ENCODE results near the gene GHDC. TPM values are rescaled to one million over a fixed set of nuclear protein-coding genes. Genes with fewer than 3 reads are reported as not detected.
"Not testable (repeated sequence)": the region's sequence is repeated elsewhere in the genome, so short reads cannot be mapped to it uniquely, and the experiment has no call there.

GHDC gene
- 14.7 and 20.0 TPM in 2 replicates for total RNA-seq

GRCh38 chr17:42193969-42194899 is at the start of gene GHDC:
Gene GHDC, minus strand, starts transcription at chr17:42194494. Its CDS starts 913 bp downstream, at chr17:42193581.
- peak; percentile 79 for DNase-seq (ENCODE audit: low read depth)
- H3K4me3 ChIP-seq (ENCODE audit: low read depth, low read length) = peak within 1 kb of the TSS; percentile 91
- TF ChIP-seq CTCF (IDR thresholded peaks at IDR 0.05; ENCODE audit: insufficient read depth, low read depth, low read length) = no peak

- no peak for TF ChIP-seq CTCF (IDR thresholded peaks at IDR 0.05; ENCODE audit: insufficient read depth, low read depth, low read length)
- no peak for DNase-seq (ENCODE audit: low read depth)
- H3K4me3 ChIP-seq (ENCODE audit: low read depth, low read length) = no peak overlapping the region
These were observed 49.2 kb upstream of the GHDC start for GRCh38 chr17:42243493-42243982.

- DNase-seq (ENCODE audit: low read depth) = no peak
- TF ChIP-seq CTCF (IDR thresholded peaks at IDR 0.05; ENCODE audit: insufficient read depth, low read depth, low read length) = no peak
- H3K4me3 ChIP-seq (ENCODE audit: low read depth, low read length) = no peak overlapping the region
These were observed 47.6 kb upstream of the GHDC start for GRCh38 chr17:42241871-42242270.

- not testable (repeated sequence) for DNase-seq (ENCODE audit: low read depth); H3K4me3 ChIP-seq (ENCODE audit: low read depth, low read length)
These were observed 46.6 kb upstream of the GHDC start for GRCh38 chr17:42240863-42241262.

- H3K4me3 ChIP-seq (ENCODE audit: low read depth, low read length) = no peak overlapping the region
- DNase-seq (ENCODE audit: low read depth) = no peak
- no peak for TF ChIP-seq CTCF (IDR thresholded peaks at IDR 0.05; ENCODE audit: insufficient read depth, low read depth, low read length)
These were observed 45.9 kb upstream of the GHDC start for GRCh38 chr17:42240201-42240600.

GRCh38 chr17:42239576-42239975 is 45.3 kb upstream of the GHDC start:
- DNase-seq (ENCODE audit: low read depth); H3K4me3 ChIP-seq (ENCODE audit: low read depth, low read length): not testable (repeated sequence)

GRCh38 chr17:42236760-42237159 is 42.5 kb upstream of the GHDC start:
- TF ChIP-seq CTCF (IDR thresholded peaks at IDR 0.05; ENCODE audit: insufficient read depth, low read depth, low read length) = no peak
- no peak for DNase-seq (ENCODE audit: low read depth)
- no peak overlapping the region for H3K4me3 ChIP-seq (ENCODE audit: low read depth, low read length)

GRCh38 chr17:42233994-42234393 is 39.7 kb upstream of the GHDC start:
- TF ChIP-seq CTCF (IDR thresholded peaks at IDR 0.05; ENCODE audit: insufficient read depth, low read depth, low read length) = no peak
- H3K4me3 ChIP-seq (ENCODE audit: low read depth, low read length) = no peak overlapping the region
- peak; percentile 50 for DNase-seq (ENCODE audit: low read depth)
